ENCODE data around the gene SHISA7. TPM values are rescaled to one million over a fixed set of nuclear protein-coding genes. Genes with fewer than 3 reads are reported as not detected.
A peak's percentile ranks its signal among the peaks of the same experiment; 100 is the strongest.

The SHISA7 gene
- polyA plus RNA-seq, 3 donors: 0.01 TPM; not detected in 2

GRCh38 chr19:55439052-55439451 lies 4.0 kb downstream of the SHISA7 start:
- H3K4me1 ChIP-seq (ENCODE audit: control insufficient read depth in 1 of 2, insufficient read depth in 2 of 2, low read length in 2 of 2): peaks cover 21 to 24% of the 10 kb centered on the region in 2 donors
- peaks cover 23 to 56% of the 10 kb centered on the region in 2 donors for H3K27me3 ChIP-seq (ENCODE audit: control insufficient read depth in 2 of 2, insufficient read depth in 2 of 2, low read length in 2 of 2)
- H3K36me3 ChIP-seq (replicated peaks in 1 of 2; ENCODE audit: control insufficient read depth in 1 of 2, insufficient read depth in 2 of 2, low read length in 2 of 2): no peaks in the 10 kb centered on the region
- no peak overlapping the region for H3K4me2 ChIP-seq (replicated peaks; ENCODE audit: extremely low read depth, low read length, poor library complexity, severe bottlenecking)
- no peak for DNase-seq
- H3K4me3 ChIP-seq (replicated peaks in 1 of 3; ENCODE audit: low read depth in 2 of 3, low read length in 3 of 3): no peak overlapping the region
- intact Hi-C loops (cut with micrococcal nuclease): no loop called here
- no peak overlapping the region for H2AFZ ChIP-seq (ENCODE audit: insufficient read depth, low read depth, low read length, poor library complexity, severe bottlenecking)
- peaks cover 0 to 32% (median 13%) of the 10 kb centered on the region in 7 donors for H3K9me3 Mint-ChIP-seq
- peaks cover 0 to 15% of the 10 kb centered on the region in 2 donors for H3K9me3 ChIP-seq (replicated peaks in 1 of 2; ENCODE audit: control insufficient read depth in 1 of 2, insufficient read depth in 1 of 2, low read length in 2 of 2)
- TF ChIP-seq CTCF (IDR thresholded peaks at IDR 0.05): no peak
- no peak overlapping the region for H3K9ac ChIP-seq (ENCODE audit: insufficient read depth, low read length, poor library complexity, severe bottlenecking)
- H3K27ac ChIP-seq (ENCODE audit: low read depth in 1 of 2, low read length in 2 of 2): no peak overlapping the region
- peaks cover 45 to 62% (median 48%) of the 10 kb centered on the region in 3 donors for H3K27me3 Mint-ChIP-seq (ENCODE audit: low read depth in 3 of 3)
- peak overlapping the region in 1 of 2 donors; percentile 76 for H3K4me3 Mint-ChIP-seq
- WGBS (ENCODE audit: insufficient coverage): 83% methylated on average over 5 of the region's 5 CpGs
- no peaks in the 10 kb centered on the region for H3K79me2 ChIP-seq (ENCODE audit: insufficient read depth, low read length)
- peaks cover 21% of the 10 kb centered on the region for H3K4me1 Mint-ChIP-seq
- peak overlapping the region in 1 of 7 donors; percentile 87 for H3K27ac Mint-ChIP-seq
- H3K36me3 Mint-ChIP-seq: peaks cover 5 to 12% of the 10 kb centered on the region in 2 donors
- H4K20me1 ChIP-seq (ENCODE audit: insufficient read depth, low read length): no peaks in the 10 kb centered on the region

GRCh38 chr19:55437410-55437809 lies 5.7 kb downstream of the SHISA7 start:
- H3K36me3 ChIP-seq (replicated peaks in 1 of 2; ENCODE audit: control insufficient read depth in 1 of 2, insufficient read depth in 2 of 2, low read length in 2 of 2): no peaks in the 10 kb centered on the region
- intact Hi-C loops (cut with micrococcal nuclease): no loop called here
- peaks cover 35 to 55% (median 52%) of the 10 kb centered on the region in 3 donors for H3K27me3 Mint-ChIP-seq (ENCODE audit: low read depth in 3 of 3)
- H3K27me3 ChIP-seq (ENCODE audit: control insufficient read depth in 2 of 2, insufficient read depth in 2 of 2, low read length in 2 of 2): peaks cover 18 to 53% of the 10 kb centered on the region in 2 donors
- H3K4me3 ChIP-seq (replicated peaks in 1 of 3; ENCODE audit: low read depth in 2 of 3, low read length in 3 of 3): no peak overlapping the region
- H4K20me1 ChIP-seq (ENCODE audit: insufficient read depth, low read length): no peaks in the 10 kb centered on the region
- peaks cover 21 to 24% of the 10 kb centered on the region in 2 donors for H3K4me1 ChIP-seq (ENCODE audit: control insufficient read depth in 1 of 2, insufficient read depth in 2 of 2, low read length in 2 of 2)
- no peak for DNase-seq
- no peak overlapping the region for H3K9ac ChIP-seq (ENCODE audit: insufficient read depth, low read length, poor library complexity, severe bottlenecking)
- no peaks in the 10 kb centered on the region for H3K79me2 ChIP-seq (ENCODE audit: insufficient read depth, low read length)
- no peak for TF ChIP-seq CTCF (IDR thresholded peaks at IDR 0.05)
- peaks cover 19% of the 10 kb centered on the region for H3K4me1 Mint-ChIP-seq
- peaks cover 2 to 12% of the 10 kb centered on the region in 2 donors for H3K36me3 Mint-ChIP-seq
- no peak overlapping the region for H2AFZ ChIP-seq (ENCODE audit: insufficient read depth, low read depth, low read length, poor library complexity, severe bottlenecking)
- peaks cover 0 to 27% (median 11%) of the 10 kb centered on the region in 7 donors for H3K9me3 Mint-ChIP-seq
- WGBS (ENCODE audit: insufficient coverage): 2% methylated on average over 14 of the region's 17 CpGs
- H3K27ac Mint-ChIP-seq: no peak overlapping the region
- no peak overlapping the region for H3K4me3 Mint-ChIP-seq
- no peak overlapping the region for H3K4me2 ChIP-seq (replicated peaks; ENCODE audit: extremely low read depth, low read length, poor library complexity, severe bottlenecking)
- H3K27ac ChIP-seq (ENCODE audit: low read depth in 1 of 2, low read length in 2 of 2): no peak overlapping the region
- H3K9me3 ChIP-seq (replicated peaks in 1 of 2; ENCODE audit: control insufficient read depth in 1 of 2, insufficient read depth in 1 of 2, low read length in 2 of 2): peaks cover 0 to 9% of the 10 kb centered on the region in 2 donors

All from CD14-positive monocyte (primary cell).